Loucy (cell line): ENCODE measurements around the gene BOD1L1.
A peak's percentile ranks its signal among the peaks of the same experiment; 100 is the strongest.

Source experiments
- H2AFZ ChIP-seq: fragments of 200-600 bp; sonication (generic); 2 replicates; pipeline ENCODE4 v1.6.0; 2016; ENCODE audit warnings: antibody characterized with exemption, mild to moderate bottlenecking, low read length, moderate library complexity
- H3F3A ChIP-seq: fragments of 200-600 bp; 2 replicates; pipeline ENCODE4 v1.6.0; 2016; ENCODE audit warnings: antibody characterized with exemption, low read depth, mild to moderate bottlenecking
- H3K27me3 ChIP-seq: fragments of 200-600 bp; sonication (generic); 2 replicates; pipeline ENCODE4 v1.6.1; 2014; ENCODE audit warnings: low read length, mild to moderate bottlenecking; ENCODE audit not compliant: insufficient read depth, poor library complexity, severe bottlenecking
- H3K36me3 ChIP-seq: fragments of 200-600 bp; sonication (generic); 2 replicates; pipeline ENCODE4 v1.6.1; 2016; ENCODE audit warnings: low read length; ENCODE audit not compliant: insufficient read depth
- H3K4me1 ChIP-seq: fragments of 200-600 bp; sonication (generic); 2 replicates; pipeline ENCODE4 v1.5.1; 2014; ENCODE audit warnings: low read length, mild to moderate bottlenecking; ENCODE audit not compliant: insufficient read depth, poor library complexity, severe bottlenecking
- H3K4me2 ChIP-seq: fragments of 200-600 bp; sonication (generic); 2 replicates; pipeline ENCODE4 v1.6.0; 2014; ENCODE audit warnings: antibody characterized with exemption, low read length, low read depth, mild to moderate bottlenecking; ENCODE audit not compliant: poor library complexity, severe bottlenecking
- H3K4me3 ChIP-seq: fragments of 200-600 bp; sonication (generic); 2 replicates; pipeline ENCODE4 v1.5.1; 2014; ENCODE audit warnings: low read length, mild to moderate bottlenecking, mixed read lengths; ENCODE audit not compliant: poor library complexity, severe bottlenecking
- H3K79me2 ChIP-seq: fragments of 200-600 bp; sonication (generic); 2 replicates; pipeline ENCODE4 v1.6.1; 2014; ENCODE audit warnings: low read length; ENCODE audit not compliant: insufficient read depth
- H3K9ac ChIP-seq: fragments of 200-600 bp; sonication (generic); 2 replicates; pipeline ENCODE4 v1.6.0; 2014; ENCODE audit warnings: mild to moderate bottlenecking, low read depth, low read length, moderate library complexity; ENCODE audit not compliant: poor library complexity, severe bottlenecking
- H3K9me2 ChIP-seq: fragments of 200-600 bp; sonication (generic); replicated peaks from 2 replicates; pipeline ENCODE4 v1.6.1; 2016; ENCODE audit warnings: low read depth, low read length, mixed read lengths
- H3K9me3 ChIP-seq: fragments of 200-600 bp; sonication (generic); 2 replicates; pipeline ENCODE4 v1.6.1; 2014; ENCODE audit warnings: mild to moderate bottlenecking, antibody characterized with exemption, low read length, low read depth; ENCODE audit not compliant: insufficient read depth
- H4K20me1 ChIP-seq: fragments of 200-600 bp; sonication (generic); 2 replicates; pipeline ENCODE4 v1.6.0; 2014; ENCODE audit warnings: antibody characterized with exemption, low read length, mild to moderate bottlenecking; ENCODE audit not compliant: insufficient read depth, poor library complexity, severe bottlenecking
- EZH2phosphoT487 ChIP-seq: fragments of 200-600 bp; IDR thresholded peaks from 2 replicates; pipeline ENCODE4 v1.6.1; 2018; ENCODE audit warnings: antibody characterized with exemption, mild to moderate bottlenecking, moderate library complexity, borderline replicate concordance
- TF ChIP-seq, protein P1 (sequence below): fragments of 200-600 bp; sonication (generic); conservative IDR thresholded peaks from 2 replicates; pipeline ENCODE4 v1.5.1; 2014; ENCODE audit warnings: mild to moderate bottlenecking, antibody characterized with exemption, low read length

Gene BOD1L1

DNA sequence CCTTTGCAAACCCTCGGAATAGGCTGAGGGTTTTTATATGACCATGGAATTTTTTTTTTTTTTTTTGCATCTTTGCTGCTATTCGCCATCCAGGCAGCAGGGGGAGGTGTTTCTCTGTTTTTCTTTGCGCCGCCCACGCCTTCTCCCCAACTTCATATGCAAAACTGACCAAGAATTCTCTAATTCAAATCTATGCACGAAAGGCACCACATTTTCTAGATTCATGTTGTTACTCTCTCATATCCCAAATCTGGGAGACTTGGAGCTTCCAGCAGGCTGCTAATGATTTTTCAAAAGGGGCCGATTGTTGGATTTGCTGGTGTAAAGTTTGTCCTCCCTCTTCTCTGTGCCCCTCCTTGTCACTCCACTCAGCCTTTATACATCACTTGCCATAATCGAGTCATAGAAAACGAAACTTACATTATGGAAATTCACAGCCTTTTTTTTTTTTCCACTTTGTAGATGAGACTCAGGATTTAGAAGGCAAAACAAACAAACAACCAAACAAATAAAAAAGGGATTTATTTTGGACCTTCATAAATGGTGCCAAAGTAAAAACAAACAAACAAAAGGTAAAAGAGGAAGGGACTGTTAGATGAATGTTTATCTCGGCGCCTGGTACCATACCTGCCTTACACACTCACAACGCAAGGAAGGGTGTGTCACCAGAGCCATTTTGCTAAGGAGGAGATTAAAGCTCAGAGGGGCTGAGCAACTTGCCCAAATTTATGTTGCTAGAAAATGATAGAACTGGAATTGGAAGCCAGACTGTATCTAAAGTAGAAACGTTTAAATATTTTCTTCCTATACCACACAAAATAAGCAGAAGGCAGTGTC, 29.3 kb upstream of the BOD1L1 start:
- peak overlapping the region; percentile 39 for H3K9ac ChIP-seq
- H3K4me3 ChIP-seq, result peak overlapping the region; percentile 74

DNA sequence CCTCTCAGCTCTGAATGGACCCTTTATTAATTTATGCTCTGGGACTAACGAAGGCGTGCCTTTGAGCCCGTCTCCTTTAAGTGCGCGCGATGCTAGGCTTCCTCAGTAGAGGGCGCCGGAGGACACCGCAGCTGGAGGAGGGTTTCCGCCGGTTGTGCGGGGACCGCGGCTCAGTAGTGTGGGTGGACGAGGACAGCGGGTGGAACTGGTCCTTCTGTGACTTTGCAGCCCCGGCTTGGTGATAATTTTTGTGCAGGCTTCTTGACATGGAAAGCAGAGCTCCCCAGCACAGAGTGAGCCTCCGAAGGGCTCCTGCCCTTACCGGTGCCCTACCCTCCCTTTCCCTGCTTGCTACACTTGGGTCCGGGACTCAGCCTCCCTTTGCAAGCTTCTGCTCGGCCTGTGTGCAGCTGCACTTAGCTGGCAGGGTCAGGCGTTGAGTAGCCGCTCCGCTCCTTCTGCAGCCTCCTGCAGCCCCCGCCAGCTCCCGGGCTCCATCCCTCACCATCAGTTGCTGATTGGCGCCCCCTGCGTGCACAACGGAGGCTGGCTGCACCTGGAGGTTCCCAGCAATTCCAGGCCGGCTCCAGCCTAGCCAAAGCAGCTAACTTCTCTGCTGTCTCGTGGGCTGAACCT, 26.8 kb upstream of the BOD1L1 start:
- no peaks in the 10 kb centered on the region for H3K27me3 ChIP-seq
- H3K9me2 ChIP-seq, result no peaks in the 10 kb centered on the region
- peak overlapping the region; percentile 51 for H3K9ac ChIP-seq
- no peaks in the 10 kb centered on the region for H4K20me1 ChIP-seq
- H3F3A ChIP-seq, result no peaks in the 10 kb centered on the region
- H3K36me3 ChIP-seq, result no peaks in the 10 kb centered on the region
- TF ChIP-seq, protein P1, sequence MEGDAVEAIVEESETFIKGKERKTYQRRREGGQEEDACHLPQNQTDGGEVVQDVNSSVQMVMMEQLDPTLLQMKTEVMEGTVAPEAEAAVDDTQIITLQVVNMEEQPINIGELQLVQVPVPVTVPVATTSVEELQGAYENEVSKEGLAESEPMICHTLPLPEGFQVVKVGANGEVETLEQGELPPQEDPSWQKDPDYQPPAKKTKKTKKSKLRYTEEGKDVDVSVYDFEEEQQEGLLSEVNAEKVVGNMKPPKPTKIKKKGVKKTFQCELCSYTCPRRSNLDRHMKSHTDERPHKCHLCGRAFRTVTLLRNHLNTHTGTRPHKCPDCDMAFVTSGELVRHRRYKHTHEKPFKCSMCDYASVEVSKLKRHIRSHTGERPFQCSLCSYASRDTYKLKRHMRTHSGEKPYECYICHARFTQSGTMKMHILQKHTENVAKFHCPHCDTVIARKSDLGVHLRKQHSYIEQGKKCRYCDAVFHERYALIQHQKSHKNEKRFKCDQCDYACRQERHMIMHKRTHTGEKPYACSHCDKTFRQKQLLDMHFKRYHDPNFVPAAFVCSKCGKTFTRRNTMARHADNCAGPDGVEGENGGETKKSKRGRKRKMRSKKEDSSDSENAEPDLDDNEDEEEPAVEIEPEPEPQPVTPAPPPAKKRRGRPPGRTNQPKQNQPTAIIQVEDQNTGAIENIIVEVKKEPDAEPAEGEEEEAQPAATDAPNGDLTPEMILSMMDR, result peak; percentile 77
- no peak for TF ChIP-seq EZH2phosphoT487
- H3K4me3 ChIP-seq, result peak overlapping the region; percentile 75
- H3K4me1 ChIP-seq, result peaks cover 6% of the 10 kb centered on the region
- H3K4me2 ChIP-seq, result peak overlapping the region; percentile 72
- H2AFZ ChIP-seq, result peak overlapping the region; percentile 95
- no peaks in the 10 kb centered on the region for H3K9me3 ChIP-seq
- H3K79me2 ChIP-seq, result no peaks in the 10 kb centered on the region

More for the DNA sequence above, 29.3 kb upstream of the BOD1L1 start:
- Histone ChIP-seq H4K20me1 (no peaks in the 10 kb centered on the region), H3K27me3 (no peaks in the 10 kb centered on the region), H3K4me1 (peaks cover 6% of the 10 kb centered on the region), H3K9me3 (no peaks in the 10 kb centered on the region), H3F3A (no peaks in the 10 kb centered on the region), H3K79me2 (no peaks in the 10 kb centered on the region), H3K9me2 (no peaks in the 10 kb centered on the region), H2AFZ (peak overlapping the region; percentile 92), H3K36me3 (no peaks in the 10 kb centered on the region), H3K4me2 (peak overlapping the region; percentile 59)
- no peak for TF ChIP-seq EZH2phosphoT487
- TF ChIP-seq, protein P1, result peak; percentile 92

DNA sequence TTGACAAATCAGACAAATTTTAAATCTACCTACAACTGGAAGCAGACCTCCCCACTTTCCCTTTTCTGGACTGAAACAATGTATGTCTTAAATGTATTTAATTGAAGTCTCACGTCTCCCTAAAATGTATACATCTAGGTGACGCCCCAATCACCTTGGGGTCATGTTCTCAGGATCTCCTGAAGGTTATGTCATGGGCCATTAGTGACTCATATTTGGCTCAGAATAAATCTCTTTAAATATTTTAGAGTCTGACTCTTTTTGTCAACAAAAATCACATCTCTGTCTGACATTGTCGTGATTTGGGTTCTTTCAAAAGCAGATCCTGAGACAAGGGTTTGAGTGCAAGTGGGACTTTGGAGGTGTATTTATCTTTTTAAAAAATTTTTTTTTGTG, 26.2 kb upstream of the BOD1L1 start:
- Histone ChIP-seq H3F3A (no peaks in the 10 kb centered on the region), H3K79me2 (no peaks in the 10 kb centered on the region), H4K20me1 (no peaks in the 10 kb centered on the region), H3K9me3 (no peaks in the 10 kb centered on the region), H3K36me3 (no peaks in the 10 kb centered on the region), H3K4me2 (peak overlapping the region; percentile 72), H3K27me3 (no peaks in the 10 kb centered on the region), H3K9me2 (no peaks in the 10 kb centered on the region), H3K9ac (no peak overlapping the region), H3K4me1 (peaks cover 6% of the 10 kb centered on the region), H3K4me3 (no peak overlapping the region), H2AFZ (peak overlapping the region; percentile 37)
- TF ChIP-seq EZH2phosphoT487, result no peak
- TF ChIP-seq, protein P1, result no peak
